GM18502 (cell line): ENCODE results near the gene MAPK11.

Experiments
- ATAC-seq: cut with Tn5 transposase; IDR thresholded peaks from one replicate; pipeline ENCODE4 v1.9.1; 2021; ENCODE audit warnings: mild to moderate bottlenecking; ENCODE audit not compliant: unreplicated experiment, poor library complexity

The MAPK11 gene

GRCh38 chr22:50216684-50217520 is 53.3 kb downstream of the MAPK11 start:
- ATAC-seq: no peak

GRCh38 chr22:50216055-50216683 is 54.0 kb downstream of the MAPK11 start:
- ATAC-seq: no peak

GRCh38 chr22:50215297-50216054 is 54.7 kb downstream of the MAPK11 start:
- ATAC-seq: no peak
